ENCODE measurements around the gene MAPKAP1. TPM values are rescaled to one million over a fixed set of nuclear protein-coding genes. Genes with fewer than 3 reads are reported as not detected.
"Not testable (repeated sequence)": the region's sequence is repeated elsewhere in the genome, so short reads cannot be mapped to it uniquely, and the experiment has no call there.

MAPKAP1 gene
- total RNA-seq, 1 donor from 2014 or later: 74.6 TPM

GRCh38 chr9:125405938-125406809, 300.8 kb downstream of the MAPKAP1 start:
- Mint-ChIP-seq H3K4me1 (ENCODE audit: low read depth) (no peaks in the 10 kb centered on the region), H3K27me3 (peaks cover 24% of the 10 kb centered on the region), H3K27ac (no peak overlapping the region), H3K9me3 (ENCODE audit: low read depth) (peaks cover 2% of the 10 kb centered on the region), H3K36me3 (ENCODE audit: insufficient read depth) (no peaks in the 10 kb centered on the region), H3K4me3 (ENCODE audit: low read depth) (no peak overlapping the region)
- TF ChIP-seq CTCF (IDR thresholded peaks at IDR 0.05; ENCODE audit: unreplicated experiment): no peak
- DNase-seq (ENCODE audit: low spot score, unreplicated experiment): no peak

- Mint-ChIP-seq H3K27ac (no peak overlapping the region), H3K36me3 (ENCODE audit: insufficient read depth) (no peaks in the 10 kb centered on the region), H3K9me3 (ENCODE audit: low read depth) (no peaks in the 10 kb centered on the region), H3K4me3 (ENCODE audit: low read depth) (no peak overlapping the region), H3K27me3 (peaks cover 18% of the 10 kb centered on the region), H3K4me1 (ENCODE audit: low read depth) (no peaks in the 10 kb centered on the region)
- no peak for DNase-seq (ENCODE audit: low spot score, unreplicated experiment)
- TF ChIP-seq CTCF (IDR thresholded peaks at IDR 0.05; ENCODE audit: unreplicated experiment): no peak
Observed at GRCh38 chr9:125404733-125405132, 302.3 kb downstream of the MAPKAP1 start.

- TF ChIP-seq CTCF (IDR thresholded peaks at IDR 0.05; ENCODE audit: unreplicated experiment): no peak
- no peaks in the 10 kb centered on the region for H3K4me1 Mint-ChIP-seq (ENCODE audit: low read depth)
- no peak overlapping the region for H3K4me3 Mint-ChIP-seq (ENCODE audit: low read depth)
- DNase-seq (ENCODE audit: low spot score, unreplicated experiment): no peak
- no peaks in the 10 kb centered on the region for H3K27me3 Mint-ChIP-seq
- H3K36me3 Mint-ChIP-seq (ENCODE audit: insufficient read depth): no peaks in the 10 kb centered on the region
- H3K27ac Mint-ChIP-seq: no peak overlapping the region
- H3K9me3 Mint-ChIP-seq (ENCODE audit: low read depth): no peaks in the 10 kb centered on the region
Observed at GRCh38 chr9:125400725-125401716, 306.0 kb downstream of the MAPKAP1 start.

GRCh38 chr9:125400232-125400631, 306.8 kb downstream of the MAPKAP1 start:
- H3K27ac Mint-ChIP-seq; H3K36me3 Mint-ChIP-seq (ENCODE audit: insufficient read depth); DNase-seq (ENCODE audit: low spot score, unreplicated experiment); H3K27me3 Mint-ChIP-seq; H3K4me1 Mint-ChIP-seq (ENCODE audit: low read depth); H3K4me3 Mint-ChIP-seq (ENCODE audit: low read depth); H3K9me3 Mint-ChIP-seq (ENCODE audit: low read depth): not testable (repeated sequence)

GRCh38 chr9:125399666-125400065, 307.3 kb downstream of the MAPKAP1 start:
- Mint-ChIP-seq H3K27ac (no peak overlapping the region), H3K4me3 (ENCODE audit: low read depth) (no peak overlapping the region), H3K4me1 (ENCODE audit: low read depth) (no peaks in the 10 kb centered on the region), H3K27me3 (no peaks in the 10 kb centered on the region), H3K9me3 (ENCODE audit: low read depth) (no peaks in the 10 kb centered on the region), H3K36me3 (ENCODE audit: insufficient read depth) (no peaks in the 10 kb centered on the region)
- no peak for DNase-seq (ENCODE audit: low spot score, unreplicated experiment)
- no peak for TF ChIP-seq CTCF (IDR thresholded peaks at IDR 0.05; ENCODE audit: unreplicated experiment)

All from progenitor cell of endocrine pancreas (in vitro differentiated cells).